UCSD-AML1 (cell line): Measurements from ENCODE around the gene ADI1.

Source experiments
- DNase-seq: peaks from one replicate; lab custom pipeline; 2025; ENCODE audit not compliant: unreplicated experiment; lab: John Stamatoyannopoulos, UW

Gene ADI1

GRCh38 chr2:3519255-3520205 lies at the start of gene ADI1:
Gene ADI1 (minus strand): TSS chr2:3519531. CDS start chr2:3519487, 44 bp downstream.
- DNase-seq, result peak; percentile 89

- no peak for DNase-seq
These were observed 47.5 kb upstream of the ADI1 start for GRCh38 chr2:3566806-3567205.

GRCh38 chr2:3565117-3565516 lies 45.8 kb upstream of the ADI1 start:
- no peak for DNase-seq

GRCh38 chr2:3563521-3563976 lies 44.2 kb upstream of the ADI1 start:
- no peak for DNase-seq

- peak; percentile 99 for DNase-seq
These were observed 39.1 kb upstream of the ADI1 start, which contains the start of gene RNASEH1 for GRCh38 chr2:3558205-3559014. Gene RNASEH1 (minus strand): TSS chr2:3558333. CDS start chr2:3558260, 73 bp downstream.

GRCh38 chr2:3557639-3558204 lies 38.4 kb upstream of the ADI1 start:
- DNase-seq, result no peak

GRCh38 chr2:3553946-3554345 lies 34.6 kb upstream of the ADI1 start:
- DNase-seq, result no peak

- DNase-seq, result no peak
These were observed 28.6 kb upstream of the ADI1 start for GRCh38 chr2:3547915-3548314.

GRCh38 chr2:3545788-3546478 lies 26.6 kb upstream of the ADI1 start:
- DNase-seq, result no peak

GRCh38 chr2:3543023-3543683 lies 23.8 kb upstream of the ADI1 start:
- no peak for DNase-seq

- no peak for DNase-seq
These were observed 22.8 kb upstream of the ADI1 start for GRCh38 chr2:3542107-3542506.

GRCh38 chr2:3539836-3540235 lies 20.5 kb upstream of the ADI1 start:
- no peak for DNase-seq

GRCh38 chr2:3536682-3537632 lies 17.6 kb upstream of the ADI1 start:
- peak; percentile 67 for DNase-seq

- peak; percentile 40 for DNase-seq
These were observed 16.7 kb upstream of the ADI1 start for GRCh38 chr2:3535794-3536681.

GRCh38 chr2:3535467-3535793 lies 16.1 kb upstream of the ADI1 start:
- DNase-seq, result no peak

- no peak for DNase-seq
These were observed 15.0 kb upstream of the ADI1 start for GRCh38 chr2:3534251-3534814.

- DNase-seq, result no peak
These were observed 14.5 kb upstream of the ADI1 start for GRCh38 chr2:3533836-3534235.

GRCh38 chr2:3532941-3533340 lies 13.6 kb upstream of the ADI1 start:
- no peak for DNase-seq
